ENCODE results near the gene GRB2.
"Not testable (repeated sequence)": the region's sequence is repeated elsewhere in the genome, so short reads cannot be mapped to it uniquely, and the experiment has no call there.

GRB2 gene

DNA sequence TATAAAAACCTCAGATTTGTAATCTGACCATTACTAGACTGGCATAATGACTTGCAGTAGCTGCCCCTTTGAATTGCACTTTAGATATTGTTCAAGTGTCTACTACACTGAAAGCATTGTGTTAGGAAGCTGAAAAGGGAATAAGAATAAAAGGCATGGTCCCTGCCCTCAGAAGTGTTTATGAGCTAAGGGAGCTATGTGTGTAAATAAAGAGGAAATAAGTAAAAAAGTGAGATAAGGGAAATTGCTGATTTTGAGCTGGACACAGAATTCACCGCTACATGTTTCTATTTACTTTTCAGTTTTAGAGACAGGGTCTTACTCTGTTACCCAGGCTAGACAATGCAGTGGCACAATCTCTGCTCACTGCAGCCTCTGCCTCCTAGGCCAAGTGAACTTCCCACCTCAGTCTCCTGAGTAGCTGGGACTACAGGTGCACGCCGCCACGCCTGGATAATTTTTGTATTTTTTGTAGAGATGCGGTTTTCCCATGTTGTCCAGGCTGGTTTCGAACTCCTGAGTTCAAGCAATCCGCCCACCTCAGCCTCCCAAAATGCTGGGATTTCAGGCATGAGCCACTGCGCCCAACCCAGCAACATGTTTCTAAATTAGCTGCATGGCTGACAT lies 57.0 kb downstream of the GRB2 start:
- DNase-seq = no peak

- no peak for DNase-seq
Measured at GRCh38 chr17:75346906-75347305, 58.6 kb downstream of the GRB2 start.

DNA sequence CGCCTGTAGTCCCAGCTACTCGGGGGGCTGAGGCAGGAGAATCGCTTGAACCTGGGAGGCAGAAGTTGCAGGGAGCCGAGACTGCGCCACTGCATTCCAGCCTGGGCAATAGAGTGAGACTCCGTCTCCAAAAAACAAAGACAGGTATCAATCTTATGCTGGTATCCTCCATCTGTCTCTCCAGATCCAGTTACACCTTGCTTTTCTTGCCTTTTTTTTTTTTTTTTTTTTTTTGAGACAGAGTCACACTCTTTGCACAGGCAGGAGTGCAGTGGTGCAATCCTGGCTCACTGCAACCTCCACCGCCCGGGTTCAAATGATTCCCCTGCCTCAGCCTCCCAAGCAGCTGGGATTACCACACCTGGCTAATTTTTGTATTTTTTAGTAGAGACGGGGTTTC lies 59.1 kb downstream of the GRB2 start:
- not testable (repeated sequence) for DNase-seq

GRCh38 chr17:75345514-75346167 lies 59.8 kb downstream of the GRB2 start:
- DNase-seq = peak; percentile 34

- peak; percentile 38 for DNase-seq
Measured at GRCh38 chr17:75344666-75345065, 60.8 kb downstream of the GRB2 start.

DNA sequence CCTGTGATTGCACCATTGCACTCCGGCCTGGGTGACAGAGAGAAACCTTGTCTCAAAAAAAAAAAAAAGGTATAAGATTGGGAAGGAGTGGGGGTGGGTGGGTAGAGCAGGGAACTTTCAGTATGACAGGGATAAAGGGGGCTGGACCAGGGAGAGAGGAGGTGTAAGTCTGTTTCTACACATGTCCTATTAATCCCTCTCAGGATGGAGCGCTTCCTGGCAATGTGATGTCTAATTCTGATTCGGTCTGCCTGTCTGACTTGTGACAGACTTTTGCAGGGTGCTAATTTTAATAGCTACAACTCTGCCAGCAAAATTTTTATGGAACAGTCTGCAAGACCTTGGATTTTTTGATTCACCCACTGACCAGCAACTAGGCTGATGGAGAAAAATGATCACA lies 62.5 kb downstream of the GRB2 start:
- no peak for DNase-seq

GRCh38 chr17:75341784-75342486 lies 63.5 kb downstream of the GRB2 start:
- no peak for DNase-seq

DNA sequence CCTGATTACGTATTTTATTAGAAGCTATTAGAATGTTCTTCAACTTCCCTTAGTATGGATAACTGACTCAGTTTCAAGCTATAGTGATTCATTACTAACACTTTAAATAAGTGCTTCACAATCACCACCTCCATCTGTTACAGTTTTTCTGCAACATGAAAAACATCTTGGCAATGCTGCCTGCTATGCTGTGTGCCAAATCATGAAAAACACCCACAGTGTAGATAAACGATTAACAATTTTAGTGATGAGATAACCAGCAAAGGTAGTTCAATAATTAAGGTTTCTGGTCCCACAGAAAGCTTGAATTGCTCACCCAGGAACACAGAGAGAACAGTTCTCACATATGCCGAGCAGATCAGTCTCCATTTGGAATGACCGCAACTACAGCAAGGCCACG lies 64.8 kb downstream of the GRB2 start:
- DNase-seq = no peak

DNA sequence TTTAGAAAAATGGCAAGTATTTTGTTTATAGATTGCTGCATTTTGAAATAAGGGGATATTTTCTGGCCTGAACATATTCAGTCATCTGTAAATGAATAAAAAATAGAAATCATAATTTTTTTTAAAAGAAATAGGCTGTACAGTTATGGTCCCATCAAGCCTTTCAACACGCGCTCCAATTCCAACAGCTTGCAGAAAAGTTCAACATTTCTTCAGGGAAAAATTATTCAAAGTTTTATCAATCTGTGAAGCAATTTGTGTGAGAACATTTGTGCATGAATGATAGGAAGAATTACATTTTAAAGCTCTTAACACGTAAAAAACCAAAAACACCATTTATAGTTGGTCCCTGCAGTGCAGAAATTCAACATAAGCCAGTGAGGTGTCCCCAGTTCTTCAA lies 65.5 kb downstream of the GRB2 start:
- DNase-seq = no peak

GRCh38 chr17:75338335-75338734 lies 67.1 kb downstream of the GRB2 start:
- DNase-seq = no peak

GRCh38 chr17:75335315-75335714 lies 70.2 kb downstream of the GRB2 start:
- DNase-seq = no peak

- no peak for DNase-seq
Measured at GRCh38 chr17:75334723-75335122, 70.8 kb downstream of the GRB2 start.

GRCh38 chr17:75331671-75332070 lies 73.8 kb downstream of the GRB2 start:
- DNase-seq = no peak

GRCh38 chr17:75327757-75328156 lies 77.7 kb downstream of the GRB2 start:
- no peak for DNase-seq

DNA sequence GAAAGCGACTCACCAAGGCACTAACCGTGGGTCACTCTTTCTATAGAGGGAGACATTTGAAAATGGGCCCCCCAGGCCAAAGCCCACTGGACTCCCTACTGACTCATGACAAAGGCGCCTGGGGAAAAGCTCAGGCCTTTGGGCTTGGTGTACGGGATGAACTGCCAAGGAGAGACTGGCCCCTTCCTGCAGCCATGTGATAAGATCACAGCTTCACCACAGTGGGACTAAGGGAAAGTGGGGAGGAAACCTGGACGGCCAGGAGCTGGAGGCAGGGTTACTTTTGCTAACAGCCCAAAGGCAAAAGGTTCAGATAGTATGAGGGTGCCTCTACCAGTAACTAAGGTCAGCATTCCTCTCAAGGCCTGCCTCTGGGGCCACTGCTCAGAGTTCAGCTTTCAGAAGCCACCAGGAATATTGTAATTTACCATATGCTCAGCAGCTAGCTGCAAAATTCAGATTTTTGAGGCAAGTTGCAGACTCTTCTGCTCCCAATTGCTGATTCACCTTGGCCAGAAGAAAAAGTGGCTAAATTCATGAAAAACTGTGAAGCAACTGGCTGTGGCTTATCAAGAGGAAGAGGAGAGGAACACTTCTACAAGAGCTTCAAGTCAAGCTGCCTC lies 79.1 kb downstream of the GRB2 start:
- DNase-seq = no peak

DNA sequence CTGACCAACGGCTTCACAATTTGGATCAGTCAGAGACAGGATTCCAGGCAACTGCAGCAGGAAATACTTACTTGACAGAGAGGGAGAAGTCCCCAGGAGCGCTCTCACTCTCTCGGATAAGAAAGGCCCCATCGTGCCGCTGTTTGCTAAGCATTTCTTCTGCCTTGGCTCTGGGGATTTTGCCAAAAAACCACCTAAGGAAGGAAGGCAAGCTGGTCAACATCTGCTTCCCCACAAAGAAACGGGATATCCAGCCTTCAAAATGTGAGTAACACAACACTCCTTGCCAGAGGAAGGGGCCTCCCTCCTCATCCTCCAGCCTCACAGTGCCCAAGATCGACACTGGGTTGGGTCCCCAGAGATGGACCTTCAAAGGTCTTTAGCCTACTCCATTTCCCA lies 79.7 kb downstream of the GRB2 start:
- DNase-seq = no peak

GRCh38 chr17:75325348-75325747 lies 80.1 kb downstream of the GRB2 start:
- DNase-seq = no peak

DNA sequence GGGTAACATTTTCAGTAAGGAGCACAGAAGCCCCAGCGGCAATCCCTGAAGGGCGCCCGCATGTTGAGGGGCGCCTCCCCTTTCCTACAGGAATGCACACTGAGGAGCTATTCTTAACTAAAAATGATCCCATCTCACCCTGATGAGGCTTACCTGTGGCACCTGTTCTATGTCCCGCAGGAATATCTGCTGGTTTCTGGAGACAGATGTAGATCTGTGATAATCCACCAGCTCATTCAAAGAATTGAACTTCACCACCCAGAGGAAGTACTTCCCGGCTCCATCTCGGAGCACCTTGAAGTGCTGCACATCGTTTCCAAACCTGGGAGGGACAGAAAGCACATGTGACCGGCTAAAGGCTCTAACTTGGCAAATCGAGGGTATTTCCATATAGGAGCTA lies 84.0 kb downstream of the GRB2 start:
- DNase-seq = no peak

- no peak for DNase-seq
Measured at GRCh38 chr17:75319904-75320691, 85.4 kb downstream of the GRB2 start.

DNA sequence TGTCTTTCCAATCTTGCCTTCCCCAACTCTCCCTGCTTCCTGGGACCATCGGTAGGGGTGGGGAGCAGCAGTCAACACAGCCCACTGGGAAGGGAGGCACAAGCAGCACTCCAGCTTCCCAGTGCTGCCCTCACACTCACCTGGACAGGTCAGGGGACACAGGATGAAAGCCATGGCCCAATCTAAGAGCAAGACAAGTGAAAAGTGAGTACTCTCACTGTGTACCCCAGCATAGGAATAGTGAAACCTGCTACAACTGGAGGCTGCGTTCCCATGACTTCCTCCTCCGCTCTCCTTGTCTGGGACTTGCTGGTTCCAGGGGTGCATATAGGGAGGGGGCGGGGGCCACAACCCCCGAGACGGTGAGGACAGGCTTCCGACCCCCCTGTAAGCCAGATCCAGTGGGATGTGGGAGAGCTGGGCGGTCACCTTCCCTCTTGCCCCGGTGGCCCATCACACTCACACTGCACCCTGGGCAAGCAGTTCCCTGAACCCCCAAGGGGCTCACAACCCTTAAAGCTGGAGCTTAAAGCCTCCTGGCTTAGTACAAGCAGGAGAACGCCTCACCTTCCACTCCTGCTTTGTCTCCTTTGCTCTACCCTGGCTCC lies 86.8 kb downstream of the GRB2 start:
- no peak for DNase-seq

DNA sequence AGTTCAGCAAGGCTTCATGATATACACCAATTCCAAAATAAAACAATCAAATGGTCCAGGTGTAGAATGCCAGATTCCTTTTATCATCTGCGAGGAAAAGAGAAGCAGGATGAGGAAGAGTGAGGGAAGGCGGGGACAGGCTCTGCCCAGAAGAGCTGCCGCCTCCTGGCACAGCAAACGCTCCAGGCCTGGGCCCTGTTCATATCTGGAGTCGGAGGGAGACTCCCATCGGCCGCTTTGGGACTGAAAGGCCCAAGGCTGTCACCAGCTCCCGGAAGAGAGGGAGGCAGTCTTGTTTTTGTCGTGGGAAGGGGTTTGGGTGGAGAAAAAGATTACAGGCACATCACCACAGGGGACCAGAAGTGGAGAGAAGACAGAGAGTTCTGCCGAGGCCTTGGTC lies 87.3 kb downstream of the GRB2 start:
- DNase-seq = no peak

GRCh38 chr17:75317671-75318070 lies 87.8 kb downstream of the GRB2 start:
- DNase-seq = no peak

DNA sequence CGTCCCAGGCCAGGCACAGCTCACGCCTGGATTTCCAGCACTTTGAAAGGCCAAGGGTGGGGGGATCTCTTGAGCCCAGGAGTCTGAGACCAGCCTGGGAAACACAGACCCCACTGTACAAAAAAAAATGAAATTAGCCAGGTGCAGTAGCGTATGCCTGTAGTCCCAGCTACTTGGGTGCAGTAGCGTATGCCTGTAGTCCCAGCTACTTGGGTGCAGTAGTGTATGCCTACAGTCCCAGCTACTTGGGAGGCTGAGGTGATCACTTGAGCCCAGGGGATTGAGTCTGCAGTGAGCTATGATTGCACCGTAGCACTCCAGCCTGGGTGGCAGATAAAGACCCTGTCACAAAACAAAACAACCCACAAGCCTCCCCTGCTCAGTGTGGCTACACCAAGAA lies 89.2 kb downstream of the GRB2 start:
- no peak for DNase-seq

Measured in femur (tissue), 1 donor.